ENCODE results near the gene PVR.

Gene PVR

GRCh38 chr19:44602081-44602480 lies 41.6 kb upstream of the PVR start (continued):
- no peak for TF ChIP-seq ISL1 (CRISPR knock-in tag; IDR thresholded peaks at IDR 0.05)
- TF ChIP-seq ZFP30 (CRISPR knock-in tag; IDR thresholded peaks at IDR 0.05): no peak

- TF ChIP-seq CSDC2 (CRISPR knock-in tag; IDR thresholded peaks at IDR 0.05) (no peak), TSHZ2 (CRISPR knock-in tag; IDR thresholded peaks at IDR 0.05) (no peak), PPARA (CRISPR knock-in tag; IDR thresholded peaks at IDR 0.05; ENCODE audit: borderline replicate concordance) (no peak), TCF4 (CRISPR knock-in tag; IDR thresholded peaks at IDR 0.05; ENCODE audit: borderline replicate concordance) (no peak), SNAI2 (CRISPR knock-in tag; IDR thresholded peaks at IDR 0.05) (no peak), PATZ1 (CRISPR knock-in tag; IDR thresholded peaks at IDR 0.05; ENCODE audit: borderline replicate concordance) (no peak), ARNTL (CRISPR knock-in tag; IDR thresholded peaks at IDR 0.05; ENCODE audit: borderline replicate concordance, low read depth) (no peak), ZNF8 (CRISPR knock-in tag; IDR thresholded peaks at IDR 0.05) (no peak), TOX (CRISPR knock-in tag; IDR thresholded peaks at IDR 0.05; ENCODE audit: borderline replicate concordance) (no peak), POU6F1 (CRISPR knock-in tag; IDR thresholded peaks at IDR 0.05; ENCODE audit: borderline replicate concordance, low read depth) (no peak), ZC3H10 (CRISPR knock-in tag; IDR thresholded peaks at IDR 0.05) (no peak), RARB (CRISPR knock-in tag; IDR thresholded peaks at IDR 0.05) (no peak), ZNF565 (CRISPR knock-in tag; conservative IDR thresholded peaks at IDR 0.05; ENCODE audit: low read depth) (no peak), ZNF70 (CRISPR knock-in tag; IDR thresholded peaks at IDR 0.05) (no peak), CREB5 (CRISPR knock-in tag; IDR thresholded peaks at IDR 0.05; ENCODE audit: low read depth) (no peak), CSRNP3 (CRISPR knock-in tag; IDR thresholded peaks at IDR 0.05) (no peak), ISL1 (CRISPR knock-in tag; IDR thresholded peaks at IDR 0.05) (no peak), BACH2 (CRISPR knock-in tag; IDR thresholded peaks at IDR 0.05; ENCODE audit: borderline replicate concordance) (no peak)
- peak; percentile 74 for ATAC-seq
These were observed 40.3 kb upstream of the PVR start for GRCh38 chr19:44603201-44603945.

DNA sequence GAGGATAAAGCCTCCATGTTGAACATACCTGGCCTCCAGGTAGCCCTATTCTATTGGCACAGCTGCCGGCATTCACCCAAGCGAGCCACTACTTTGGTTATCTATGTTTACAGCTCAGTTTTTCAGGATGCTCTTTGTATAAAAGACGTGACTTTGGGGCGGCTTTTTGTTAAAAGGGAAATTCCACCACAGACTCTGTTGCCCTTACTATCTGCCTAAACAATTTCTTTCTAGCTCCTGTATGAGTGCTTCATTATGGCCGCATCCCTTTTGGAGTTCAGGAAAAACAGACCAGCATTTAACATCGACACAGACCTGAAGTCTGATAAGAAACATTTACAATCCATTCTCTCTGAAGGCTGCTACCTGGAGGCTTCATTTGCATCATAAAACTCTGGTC lies 39.5 kb upstream of the PVR start:
- no peak for ATAC-seq
- TF ChIP-seq OSR1 (CRISPR knock-in tag; IDR thresholded peaks at IDR 0.05) (no peak), TSHZ2 (CRISPR knock-in tag; IDR thresholded peaks at IDR 0.05) (no peak), ZNF70 (CRISPR knock-in tag; IDR thresholded peaks at IDR 0.05) (no peak), CSRNP3 (CRISPR knock-in tag; IDR thresholded peaks at IDR 0.05) (no peak), ZNF8 (CRISPR knock-in tag; IDR thresholded peaks at IDR 0.05) (no peak), PPARA (CRISPR knock-in tag; IDR thresholded peaks at IDR 0.05; ENCODE audit: borderline replicate concordance) (no peak), ARNTL (CRISPR knock-in tag; IDR thresholded peaks at IDR 0.05; ENCODE audit: borderline replicate concordance, low read depth) (no peak), TOX (CRISPR knock-in tag; IDR thresholded peaks at IDR 0.05; ENCODE audit: borderline replicate concordance) (no peak), GLIS3 (CRISPR knock-in tag; IDR thresholded peaks at IDR 0.05) (no peak), BACH2 (CRISPR knock-in tag; IDR thresholded peaks at IDR 0.05; ENCODE audit: borderline replicate concordance) (no peak), ZNF565 (CRISPR knock-in tag; conservative IDR thresholded peaks at IDR 0.05; ENCODE audit: low read depth) (no peak), ESRRG (CRISPR knock-in tag; IDR thresholded peaks at IDR 0.05) (no peak), TCF4 (CRISPR knock-in tag; IDR thresholded peaks at IDR 0.05; ENCODE audit: borderline replicate concordance) (no peak), ZFP30 (CRISPR knock-in tag; IDR thresholded peaks at IDR 0.05) (no peak), SNAI2 (CRISPR knock-in tag; IDR thresholded peaks at IDR 0.05) (no peak)

All from SK-N-SH treated with all-trans-retinoic acid at 6 μM for 48 hours (cell line).